ENCODE measurements around the gene HOXC9. TPM values are rescaled to one million over a fixed set of nuclear protein-coding genes. Genes with fewer than 3 reads are reported as not detected.

HOXC9 gene
- total RNA-seq, 1 donor from 2014 or later: not detected

DNA sequence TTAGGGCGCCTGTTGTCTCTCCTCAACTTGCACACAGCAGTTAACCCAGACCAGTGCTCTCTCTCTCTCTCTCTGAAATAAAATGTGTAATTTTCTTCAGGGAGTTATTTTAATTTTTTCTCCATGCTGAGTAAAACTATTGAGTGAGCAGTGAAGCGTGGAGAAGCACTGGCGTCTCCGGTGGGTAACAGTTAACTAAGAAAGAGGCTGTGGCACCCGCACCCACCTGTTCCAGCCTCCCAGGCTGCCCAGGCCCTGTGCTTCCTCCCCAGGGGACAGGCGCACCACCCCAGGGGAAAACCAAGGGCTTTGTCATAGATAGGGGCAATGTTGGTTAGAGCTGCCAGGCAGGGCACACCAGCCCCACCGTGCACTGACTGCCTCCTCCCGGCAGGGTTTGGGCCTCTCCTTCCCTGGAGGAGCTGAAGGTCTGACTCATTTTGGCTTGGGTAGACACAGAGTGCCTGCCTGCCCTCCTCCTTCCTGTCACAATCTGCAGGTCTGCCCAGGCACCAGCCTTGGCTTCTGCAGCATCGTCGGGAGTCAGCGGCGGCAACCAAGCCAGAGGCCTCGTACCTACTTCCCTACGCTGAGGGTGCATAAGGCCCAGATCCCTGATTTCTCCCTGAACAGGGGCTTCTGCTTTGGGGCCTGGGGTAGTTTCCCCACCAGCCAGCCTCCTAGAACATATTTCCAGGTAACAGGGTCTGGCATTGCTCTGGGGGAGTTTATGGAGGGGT is 36.8 kb downstream of the HOXC9 start:
- TF ChIP-seq, protein P1, sequence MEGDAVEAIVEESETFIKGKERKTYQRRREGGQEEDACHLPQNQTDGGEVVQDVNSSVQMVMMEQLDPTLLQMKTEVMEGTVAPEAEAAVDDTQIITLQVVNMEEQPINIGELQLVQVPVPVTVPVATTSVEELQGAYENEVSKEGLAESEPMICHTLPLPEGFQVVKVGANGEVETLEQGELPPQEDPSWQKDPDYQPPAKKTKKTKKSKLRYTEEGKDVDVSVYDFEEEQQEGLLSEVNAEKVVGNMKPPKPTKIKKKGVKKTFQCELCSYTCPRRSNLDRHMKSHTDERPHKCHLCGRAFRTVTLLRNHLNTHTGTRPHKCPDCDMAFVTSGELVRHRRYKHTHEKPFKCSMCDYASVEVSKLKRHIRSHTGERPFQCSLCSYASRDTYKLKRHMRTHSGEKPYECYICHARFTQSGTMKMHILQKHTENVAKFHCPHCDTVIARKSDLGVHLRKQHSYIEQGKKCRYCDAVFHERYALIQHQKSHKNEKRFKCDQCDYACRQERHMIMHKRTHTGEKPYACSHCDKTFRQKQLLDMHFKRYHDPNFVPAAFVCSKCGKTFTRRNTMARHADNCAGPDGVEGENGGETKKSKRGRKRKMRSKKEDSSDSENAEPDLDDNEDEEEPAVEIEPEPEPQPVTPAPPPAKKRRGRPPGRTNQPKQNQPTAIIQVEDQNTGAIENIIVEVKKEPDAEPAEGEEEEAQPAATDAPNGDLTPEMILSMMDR (IDR thresholded peaks at IDR 0.05; ENCODE audit: borderline replicate concordance): no peak
- DNase-seq: no peak
- Histone ChIP-seq H3K36me3 (no peaks in the 10 kb centered on the region), H3K27me3 (ENCODE audit: low read depth) (peaks cover 100% of the 10 kb centered on the region), H3K4me1 (peaks cover 18% of the 10 kb centered on the region), H3K9me3 (replicated peaks) (peaks cover 4% of the 10 kb centered on the region), H3K4me3 (no peak overlapping the region), H3K27ac (replicated peaks) (no peak overlapping the region)
- intact Hi-C loops (cut with micrococcal nuclease): no loop called here

DNA sequence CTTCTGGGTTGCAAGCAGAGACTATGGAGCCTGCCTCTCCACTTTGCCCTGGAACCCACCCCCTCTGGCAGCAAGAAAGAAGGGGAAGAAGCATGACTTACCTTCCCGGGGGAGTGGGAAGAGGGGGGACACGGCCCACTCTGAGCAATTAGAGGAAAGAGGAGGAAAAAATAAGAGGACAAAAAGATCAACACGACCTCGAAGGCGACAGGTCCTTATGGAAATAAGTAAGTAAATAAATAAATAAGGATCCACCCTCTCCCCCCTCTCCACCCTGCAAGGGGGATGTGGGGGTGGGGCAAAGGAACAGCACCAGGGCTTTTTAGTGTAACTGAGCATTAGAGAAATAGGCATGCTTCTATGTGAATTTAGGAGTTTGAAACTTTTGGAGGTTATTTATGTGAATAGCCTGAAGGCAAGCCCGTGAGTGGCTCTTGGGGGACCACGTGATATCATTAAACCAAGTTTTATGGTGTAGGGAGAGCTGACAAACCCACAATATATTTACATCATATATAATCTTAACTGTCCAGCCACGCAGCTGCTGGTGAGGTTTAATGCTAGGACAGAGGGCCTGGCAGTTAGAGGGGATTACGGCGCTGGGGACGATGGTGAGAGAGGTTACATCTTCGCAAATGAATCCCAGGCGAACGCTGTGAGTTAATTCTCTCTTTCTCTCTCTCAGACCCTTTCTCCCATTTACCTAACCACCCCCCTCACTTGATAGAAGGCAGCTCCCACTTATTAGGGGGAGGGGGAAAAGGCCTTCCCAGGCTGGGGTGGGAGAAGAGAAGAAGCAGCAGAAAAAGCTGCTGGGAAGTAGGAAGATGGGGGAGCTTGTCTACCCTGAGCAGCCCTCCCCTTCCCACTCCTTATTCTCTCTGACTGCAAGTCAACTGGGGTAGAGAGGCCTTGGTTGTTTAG is 37.7 kb downstream of the HOXC9 start:
- peaks cover 100% of the 10 kb centered on the region for H3K27me3 ChIP-seq (ENCODE audit: low read depth)
- H3K4me1 ChIP-seq: peaks cover 18% of the 10 kb centered on the region
- H3K4me3 ChIP-seq: no peak overlapping the region
- no peaks in the 10 kb centered on the region for H3K36me3 ChIP-seq
- H3K9me3 ChIP-seq (replicated peaks): peaks cover 2% of the 10 kb centered on the region
- no peak for DNase-seq
- no peak overlapping the region for H3K27ac ChIP-seq (replicated peaks)
- intact Hi-C loops (cut with micrococcal nuclease): no loop called here
- TF ChIP-seq, protein P1 (IDR thresholded peaks at IDR 0.05; ENCODE audit: borderline replicate concordance): no peak

DNA sequence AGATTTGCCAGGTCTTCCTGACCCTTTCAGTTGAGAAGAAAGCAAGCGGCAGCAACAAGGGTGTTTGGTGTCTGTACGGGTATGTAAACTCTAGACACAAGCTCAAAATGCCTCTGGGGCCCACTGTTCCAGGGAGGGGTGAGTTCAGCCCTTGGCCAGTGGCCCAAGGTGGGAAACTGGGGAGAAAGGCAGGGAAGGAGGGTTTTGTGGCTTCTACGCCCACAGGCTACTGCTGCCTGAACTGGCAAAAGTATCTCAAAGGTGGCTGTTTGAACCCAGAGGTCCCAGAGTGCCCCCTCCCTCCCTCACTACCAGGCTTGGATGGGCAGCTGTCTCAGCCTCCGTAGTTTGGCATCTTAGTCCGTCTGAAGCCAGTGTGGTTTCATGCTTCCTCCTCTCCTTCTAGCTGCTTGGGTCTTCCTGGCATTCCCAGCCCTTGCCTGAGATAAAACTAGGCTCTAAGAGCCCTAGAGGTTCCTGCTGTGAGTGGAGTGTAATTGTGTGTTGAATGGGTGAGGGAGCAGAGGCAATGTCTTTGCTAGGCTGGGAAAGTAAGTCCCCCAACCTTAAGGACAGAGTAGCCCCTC is 38.4 kb downstream of the HOXC9 start:
- H3K9me3 ChIP-seq (replicated peaks): no peaks in the 10 kb centered on the region
- no peak for DNase-seq
- no peak overlapping the region for H3K4me3 ChIP-seq
- no peak overlapping the region for H3K27ac ChIP-seq (replicated peaks)
- peaks cover 100% of the 10 kb centered on the region for H3K27me3 ChIP-seq (ENCODE audit: low read depth)
- no peaks in the 10 kb centered on the region for H3K36me3 ChIP-seq
- peaks cover 13% of the 10 kb centered on the region for H3K4me1 ChIP-seq
- TF ChIP-seq, protein P1 (IDR thresholded peaks at IDR 0.05; ENCODE audit: borderline replicate concordance): no peak
- intact Hi-C loops (cut with micrococcal nuclease): no loop called here

DNA sequence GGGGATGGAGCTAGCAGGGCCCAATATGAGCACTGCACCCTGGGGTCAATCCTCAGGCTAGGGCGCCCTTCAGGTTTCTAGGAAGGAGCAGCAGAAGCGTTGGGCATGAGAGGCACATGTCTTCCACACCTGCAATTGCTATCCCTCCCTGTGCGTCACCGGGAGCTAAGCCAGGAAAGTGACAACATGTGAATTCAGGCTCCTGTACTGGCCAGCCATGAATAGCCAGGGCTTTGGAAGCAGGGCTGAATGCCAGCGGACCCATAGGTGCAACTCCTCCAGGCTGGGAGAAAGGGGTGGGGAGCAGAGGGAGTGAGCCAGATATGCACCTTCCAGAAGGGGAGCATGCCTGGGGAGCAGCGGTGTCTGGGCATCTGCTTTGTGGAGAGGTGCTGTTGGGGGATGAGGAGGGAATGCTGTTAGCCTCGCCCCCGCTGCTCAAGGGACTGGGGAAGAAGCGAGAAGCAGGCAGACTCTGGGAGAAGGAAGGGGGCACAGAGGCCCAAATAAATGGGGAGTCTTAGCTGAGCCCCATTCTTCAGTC is 39.0 kb downstream of the HOXC9 start:
- no peak for DNase-seq
- peaks cover 7% of the 10 kb centered on the region for H3K4me1 ChIP-seq
- H3K4me3 ChIP-seq: no peak overlapping the region
- TF ChIP-seq, protein P1 (IDR thresholded peaks at IDR 0.05; ENCODE audit: borderline replicate concordance): no peak
- H3K9me3 ChIP-seq (replicated peaks): no peaks in the 10 kb centered on the region
- H3K36me3 ChIP-seq: no peaks in the 10 kb centered on the region
- no peak overlapping the region for H3K27ac ChIP-seq (replicated peaks)
- H3K27me3 ChIP-seq (ENCODE audit: low read depth): peaks cover 99% of the 10 kb centered on the region
- intact Hi-C loops (cut with micrococcal nuclease): no loop called here

DNA sequence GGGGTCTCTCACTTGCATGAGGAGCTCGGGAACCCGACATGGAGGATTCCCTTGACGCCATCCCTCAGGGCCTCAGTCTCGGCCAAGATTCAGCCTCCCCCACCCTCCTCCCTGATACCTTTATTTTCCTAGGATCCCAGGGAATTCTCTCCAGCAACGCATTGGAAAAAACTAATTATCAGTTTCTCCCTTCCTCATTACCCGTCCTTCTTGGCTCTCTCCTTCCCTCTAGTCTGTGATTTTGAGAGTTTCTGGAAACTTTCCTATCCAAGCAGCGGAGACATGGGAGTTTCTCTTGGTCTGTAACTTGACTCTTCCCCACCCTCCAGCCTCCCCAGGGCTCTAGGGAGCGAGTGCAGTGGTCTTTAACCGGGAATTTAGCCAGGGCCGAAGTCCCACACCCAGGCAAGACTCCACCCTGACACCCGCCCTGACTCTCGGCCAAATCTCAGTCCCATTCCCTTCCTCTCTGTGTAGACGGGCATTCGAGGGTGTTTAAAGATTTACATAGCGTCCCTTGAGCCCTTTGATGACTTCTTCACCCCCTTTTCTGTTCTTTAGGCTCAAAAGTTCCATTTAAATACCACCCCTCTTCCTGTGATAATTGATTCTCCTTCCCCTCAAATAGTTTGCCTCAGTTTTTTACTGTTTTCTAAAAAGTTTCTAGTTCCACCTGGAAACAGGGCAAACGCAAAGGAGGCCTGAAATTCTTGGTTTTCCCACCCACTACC is 39.6 kb downstream of the HOXC9 start:
- peaks cover 99% of the 10 kb centered on the region for H3K27me3 ChIP-seq (ENCODE audit: low read depth)
- peaks cover under 1% of the 10 kb centered on the region for H3K4me1 ChIP-seq
- no peak overlapping the region for H3K27ac ChIP-seq (replicated peaks)
- TF ChIP-seq, protein P1 (IDR thresholded peaks at IDR 0.05; ENCODE audit: borderline replicate concordance): no peak
- no peaks in the 10 kb centered on the region for H3K36me3 ChIP-seq
- DNase-seq: no peak
- intact Hi-C loops (cut with micrococcal nuclease): no loop called here
- H3K9me3 ChIP-seq (replicated peaks): no peaks in the 10 kb centered on the region
- no peak overlapping the region for H3K4me3 ChIP-seq
